ENCODE data around the gene VWCE.

The VWCE gene

DNA sequence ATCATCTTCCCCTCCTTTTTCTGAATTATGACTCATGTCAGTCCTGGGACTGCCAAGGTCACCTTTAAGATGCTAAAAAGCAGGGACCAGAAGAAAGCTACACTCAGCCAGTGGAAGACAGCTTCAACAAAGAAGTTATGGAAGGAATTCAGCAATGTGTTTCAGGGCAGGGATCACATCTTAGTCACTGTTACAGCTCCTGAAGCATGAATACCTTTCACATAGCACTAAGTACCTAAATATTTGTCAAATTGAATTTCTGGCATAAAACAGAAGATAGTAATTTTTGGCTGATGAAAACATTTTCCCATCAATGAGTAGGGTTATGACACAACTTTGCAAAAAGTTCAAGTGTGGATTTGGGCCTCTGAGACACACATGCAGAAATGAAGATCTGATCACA lies 32.6 kb upstream of the VWCE start:
- no peak overlapping the region for H2AFZ ChIP-seq (ENCODE audit: low read length)
- H3K27ac ChIP-seq (ENCODE audit: low read length): no peak overlapping the region
- H4K20me1 ChIP-seq (ENCODE audit: insufficient read depth, low read length): 0 out of 2 replicates have a peak, but pooled peaks cover 11% of the 10 kb centered on the region
- TF ChIP-seq EZH2phosphoT487 (IDR thresholded peaks at IDR 0.05; ENCODE audit: low read length) (no peak), EZH2 (optimal IDR thresholded peaks at IDR 0.05; ENCODE audit: low read depth, low read length) (no peak)
- TF ChIP-seq, protein P1, sequence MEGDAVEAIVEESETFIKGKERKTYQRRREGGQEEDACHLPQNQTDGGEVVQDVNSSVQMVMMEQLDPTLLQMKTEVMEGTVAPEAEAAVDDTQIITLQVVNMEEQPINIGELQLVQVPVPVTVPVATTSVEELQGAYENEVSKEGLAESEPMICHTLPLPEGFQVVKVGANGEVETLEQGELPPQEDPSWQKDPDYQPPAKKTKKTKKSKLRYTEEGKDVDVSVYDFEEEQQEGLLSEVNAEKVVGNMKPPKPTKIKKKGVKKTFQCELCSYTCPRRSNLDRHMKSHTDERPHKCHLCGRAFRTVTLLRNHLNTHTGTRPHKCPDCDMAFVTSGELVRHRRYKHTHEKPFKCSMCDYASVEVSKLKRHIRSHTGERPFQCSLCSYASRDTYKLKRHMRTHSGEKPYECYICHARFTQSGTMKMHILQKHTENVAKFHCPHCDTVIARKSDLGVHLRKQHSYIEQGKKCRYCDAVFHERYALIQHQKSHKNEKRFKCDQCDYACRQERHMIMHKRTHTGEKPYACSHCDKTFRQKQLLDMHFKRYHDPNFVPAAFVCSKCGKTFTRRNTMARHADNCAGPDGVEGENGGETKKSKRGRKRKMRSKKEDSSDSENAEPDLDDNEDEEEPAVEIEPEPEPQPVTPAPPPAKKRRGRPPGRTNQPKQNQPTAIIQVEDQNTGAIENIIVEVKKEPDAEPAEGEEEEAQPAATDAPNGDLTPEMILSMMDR (IDR thresholded peaks at IDR 0.05; ENCODE audit: low read length): no peak
- no peak overlapping the region for H3K9ac ChIP-seq (ENCODE audit: low read length)
- no peaks in the 10 kb centered on the region for H3K9me2 ChIP-seq (replicated peaks; ENCODE audit: insufficient read depth, low read length)
- no peaks in the 10 kb centered on the region for H3K27me3 ChIP-seq (replicated peaks; ENCODE audit: insufficient read depth, low read length)
- peaks cover 20% of the 10 kb centered on the region; the same call in 1 of the 2 replicates for H3K36me3 ChIP-seq (replicated peaks; ENCODE audit: insufficient read depth, low read length)
- H3F3A ChIP-seq (ENCODE audit: insufficient read depth, low read length): no peaks in the 10 kb centered on the region
- DNase-seq: no peak
- peaks cover 76% of the 10 kb centered on the region for H3K79me2 ChIP-seq (ENCODE audit: low read length)
- H3K4me1 ChIP-seq (ENCODE audit: low read length): peaks cover 8% of the 10 kb centered on the region; the same call in 1 of the 2 replicates
- no peak overlapping the region for H3K4me3 ChIP-seq (ENCODE audit: low read length)
- H3K9me3 ChIP-seq (replicated peaks; ENCODE audit: insufficient read depth, low read length): no peaks in the 10 kb centered on the region
- H3K4me2 ChIP-seq (ENCODE audit: low read depth, low read length): no peak overlapping the region

DNA sequence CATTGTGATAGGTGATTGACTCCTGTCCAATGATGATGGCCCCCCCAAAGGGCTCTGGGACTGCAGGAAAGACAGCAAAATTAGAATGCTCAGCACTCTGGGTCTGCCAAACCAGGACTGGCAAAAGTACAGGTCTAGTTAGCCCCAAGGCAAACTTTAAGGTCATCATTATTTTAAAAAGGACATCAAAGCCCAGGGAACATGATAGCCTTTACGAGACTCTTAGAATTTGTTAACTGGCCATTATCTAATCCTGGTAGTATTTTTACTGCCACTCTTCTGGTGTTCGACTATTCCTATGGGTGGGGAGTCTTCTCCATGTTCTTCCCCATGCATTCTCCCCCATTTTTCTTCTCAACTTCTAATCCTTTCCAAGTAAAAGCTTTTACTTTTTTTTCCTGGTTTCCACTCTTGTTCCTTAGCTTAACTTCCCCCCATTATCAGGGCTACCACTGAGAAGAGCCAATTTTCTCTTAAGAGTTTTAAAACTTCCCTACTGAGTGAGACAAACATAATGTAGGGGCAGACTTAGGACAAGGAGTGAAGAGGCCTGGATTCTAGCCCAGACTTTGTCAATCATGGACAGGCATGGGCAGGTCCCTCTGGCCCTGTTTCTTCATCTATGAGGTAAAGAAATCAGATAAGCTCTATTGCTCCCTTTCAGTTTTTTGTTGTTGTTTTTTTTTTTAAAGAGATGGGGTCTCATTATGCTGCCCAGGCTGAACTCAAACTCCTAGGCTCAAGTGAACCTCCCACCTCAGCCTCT lies 30.7 kb upstream of the VWCE start:
- no peak for DNase-seq
- peaks cover 25% of the 10 kb centered on the region; the same call in 1 of the 2 replicates for H3K36me3 ChIP-seq (replicated peaks; ENCODE audit: insufficient read depth, low read length)
- peaks cover 58% of the 10 kb centered on the region for H3K79me2 ChIP-seq (ENCODE audit: low read length)
- H4K20me1 ChIP-seq (ENCODE audit: insufficient read depth, low read length): 0 out of 2 replicates have a peak, but pooled peaks cover 11% of the 10 kb centered on the region
- no peaks in the 10 kb centered on the region for H3K9me3 ChIP-seq (replicated peaks; ENCODE audit: insufficient read depth, low read length)
- H3K27ac ChIP-seq (ENCODE audit: low read length): no peak overlapping the region
- no peak overlapping the region for H3K9ac ChIP-seq (ENCODE audit: low read length)
- H2AFZ ChIP-seq (ENCODE audit: low read length): no peak overlapping the region
- no peaks in the 10 kb centered on the region for H3K4me1 ChIP-seq (ENCODE audit: low read length)
- H3K4me3 ChIP-seq (ENCODE audit: low read length): no peak overlapping the region
- no peak overlapping the region for H3K4me2 ChIP-seq (ENCODE audit: low read depth, low read length)
- no peaks in the 10 kb centered on the region for H3K27me3 ChIP-seq (replicated peaks; ENCODE audit: insufficient read depth, low read length)
- TF ChIP-seq EZH2 (optimal IDR thresholded peaks at IDR 0.05; ENCODE audit: low read depth, low read length): no peak
- TF ChIP-seq, protein P1 (IDR thresholded peaks at IDR 0.05; ENCODE audit: low read length): no peak
- TF ChIP-seq EZH2phosphoT487 (IDR thresholded peaks at IDR 0.05; ENCODE audit: low read length): no peak
- no peaks in the 10 kb centered on the region for H3K9me2 ChIP-seq (replicated peaks; ENCODE audit: insufficient read depth, low read length)
- H3F3A ChIP-seq (ENCODE audit: insufficient read depth, low read length): no peaks in the 10 kb centered on the region

DNA sequence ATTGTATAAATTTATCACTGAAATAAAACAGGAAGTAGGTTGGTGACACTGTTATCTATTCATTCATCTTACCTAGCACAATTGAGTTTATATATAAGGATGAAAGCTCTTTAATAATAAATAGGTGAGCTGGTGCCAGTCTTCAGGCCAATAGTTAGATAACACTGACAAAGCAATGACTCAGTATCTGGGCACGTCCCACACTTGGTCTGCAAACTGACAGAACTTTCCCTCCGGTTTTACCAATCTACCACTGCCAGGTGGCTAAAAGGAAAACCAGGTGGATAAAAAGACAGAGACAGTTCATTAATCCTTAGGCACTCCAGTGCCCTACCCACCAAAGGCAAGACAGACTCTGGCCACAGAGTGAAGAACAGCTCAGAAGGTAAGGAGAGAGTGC lies 20.1 kb upstream of the VWCE start:
- no peak overlapping the region for H3K4me3 ChIP-seq (ENCODE audit: low read length)
- H4K20me1 ChIP-seq (ENCODE audit: insufficient read depth, low read length): no peaks in the 10 kb centered on the region
- H3K27me3 ChIP-seq (replicated peaks; ENCODE audit: insufficient read depth, low read length): no peaks in the 10 kb centered on the region
- H3K27ac ChIP-seq (ENCODE audit: low read length): no peak overlapping the region
- no peaks in the 10 kb centered on the region for H3K9me3 ChIP-seq (replicated peaks; ENCODE audit: insufficient read depth, low read length)
- H3K79me2 ChIP-seq (ENCODE audit: low read length): no peaks in the 10 kb centered on the region
- no peaks in the 10 kb centered on the region for H3K4me1 ChIP-seq (ENCODE audit: low read length)
- H2AFZ ChIP-seq (ENCODE audit: low read length): no peak overlapping the region
- H3K36me3 ChIP-seq (replicated peaks; ENCODE audit: insufficient read depth, low read length): peaks cover 23% of the 10 kb centered on the region
- no peak for DNase-seq
- TF ChIP-seq EZH2phosphoT487 (IDR thresholded peaks at IDR 0.05; ENCODE audit: low read length) (no peak), EZH2 (optimal IDR thresholded peaks at IDR 0.05; ENCODE audit: low read depth, low read length) (no peak)
- TF ChIP-seq, protein P1 (IDR thresholded peaks at IDR 0.05; ENCODE audit: low read length): no peak
- no peak overlapping the region for H3K4me2 ChIP-seq (ENCODE audit: low read depth, low read length)
- no peak overlapping the region for H3K9ac ChIP-seq (ENCODE audit: low read length)
- H3F3A ChIP-seq (ENCODE audit: insufficient read depth, low read length): no peaks in the 10 kb centered on the region
- H3K9me2 ChIP-seq (replicated peaks; ENCODE audit: insufficient read depth, low read length): no peaks in the 10 kb centered on the region

Data from MM.1S (cell line).